Measurements from ENCODE around the gene SP1. TPM values are rescaled to one million over a fixed set of nuclear protein-coding genes. Genes with fewer than 3 reads are reported as not detected.

The SP1 gene
- total RNA-seq, result 23.5 TPM

DNA sequence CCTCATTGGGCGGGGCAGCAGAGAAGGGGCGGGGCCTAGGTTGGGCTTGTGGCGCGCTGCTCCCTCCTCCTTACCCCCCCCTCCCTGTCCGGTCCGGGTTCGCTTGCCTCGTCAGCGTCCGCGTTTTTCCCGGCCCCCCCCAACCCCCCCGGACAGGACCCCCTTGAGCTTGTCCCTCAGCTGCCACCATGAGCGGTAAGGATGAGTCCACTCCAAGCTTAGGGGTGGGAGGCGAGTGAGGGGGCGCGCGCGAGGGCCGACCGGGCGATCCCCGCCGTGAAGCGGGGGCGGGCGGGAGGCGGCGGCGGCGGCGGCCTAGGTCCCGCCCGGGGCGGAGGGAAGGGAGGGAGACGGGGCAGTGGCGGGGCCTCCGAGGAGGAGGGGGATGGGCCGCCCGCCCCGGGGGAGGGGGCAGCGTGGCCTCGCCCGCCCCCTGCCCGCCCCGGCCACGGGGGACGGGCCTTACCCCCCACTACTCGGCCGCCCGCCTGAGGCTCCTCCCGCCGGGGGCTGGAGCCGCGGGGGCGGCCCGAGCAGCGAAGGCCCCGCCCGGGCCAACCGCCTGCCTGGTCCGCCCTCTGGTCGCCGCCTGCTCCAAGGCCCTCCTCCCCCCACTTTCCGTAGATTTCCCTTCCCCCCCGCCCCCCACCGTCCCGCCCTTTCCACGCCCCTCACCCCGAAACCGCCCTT is at the start of gene SP1:
TSS of gene SP1 (plus strand) at position 73 of the 690 bp plus-strand sequence. CDS start at position 189, 116 bp downstream.

GRCh38 chr12:53336181-53336681 is 43.7 kb upstream of the SP1 start, which contains the start of gene SP7:
Gene SP7, minus strand, starts transcription at chr12:53336354. Its CDS starts 708 bp downstream, at chr12:53335646.

GRCh38 chr12:53423597-53423996 is 43.6 kb downstream of the SP1 start, which contains the start of gene AMHR2:
Gene AMHR2, plus strand, starts transcription at chr12:53423855. Its CDS starts 80 bp downstream, at chr12:53423935.

DNA sequence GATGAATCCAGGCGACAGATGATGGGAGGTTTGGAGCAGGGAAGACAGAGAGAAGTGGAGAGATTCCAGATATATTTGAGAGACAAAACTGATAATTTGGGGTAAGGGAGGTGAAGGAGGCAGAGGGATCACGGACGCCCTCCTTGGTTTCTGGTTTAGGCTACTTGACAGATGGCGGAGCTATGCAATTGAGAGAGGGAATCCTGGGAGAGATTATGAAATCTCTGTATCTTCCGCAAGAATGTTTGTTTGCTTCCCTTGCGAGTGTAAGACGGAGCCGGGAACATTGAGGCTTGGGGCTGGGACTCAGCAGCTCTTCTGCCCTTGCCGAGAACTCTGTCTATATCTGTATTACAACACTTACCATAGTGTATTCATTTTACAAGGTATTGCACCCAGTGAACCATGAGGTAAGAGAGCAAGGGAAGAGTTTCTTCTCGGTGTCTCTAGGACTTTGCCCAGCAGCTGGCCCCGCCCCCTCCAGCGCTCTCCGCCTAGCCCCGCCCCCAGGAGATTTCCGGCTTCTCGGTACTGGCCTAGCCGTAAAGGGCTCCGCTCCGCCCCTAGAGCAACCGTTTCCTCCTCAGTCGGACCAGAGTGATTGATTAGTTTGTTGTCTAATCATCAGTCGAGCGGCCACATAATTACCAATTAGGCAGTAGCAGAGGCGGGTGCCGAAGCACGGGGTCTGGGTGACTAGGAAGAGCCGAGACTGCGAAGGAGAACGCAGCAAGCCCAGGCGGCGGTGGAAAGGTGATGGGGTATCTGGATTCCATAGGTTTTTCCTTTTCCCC is 61.3 kb downstream of the SP1 start, which contains the start of gene PRR13:
TSS of gene PRR13 (plus strand) at position 695 of the 794 bp plus-strand sequence. CDS start 981 bp downstream, outside the sequence.

GRCh38 chr12:53451661-53452158 is 71.7 kb downstream of the SP1 start, which contains the start of gene PCBP2:
Gene PCBP2, plus strand, starts transcription at chr12:53452102. Its CDS starts 2,699 bp downstream, at chr12:53454801.

Other genes starting within 250 kb of the SP1 start
- gene ZNF740, start 199.5 kb upstream of the SP1 start, total RNA-seq, result 23.2 TPM
- gene CSAD, start 199.3 kb upstream of the SP1 start, total RNA-seq, result 52.9 TPM
- not detected for gene ITGB7, start 172.9 kb upstream of the SP1 start, total RNA-seq
- 5.0 TPM for gene RARG, start 148.0 kb upstream of the SP1 start, total RNA-seq
- 2.8 TPM for gene ESPL1, start 111.9 kb upstream of the SP1 start, total RNA-seq
- gene PFDN5, start 84.6 kb upstream of the SP1 start, total RNA-seq, result 432 TPM
- 46.3 TPM for gene MYG1, start 80.5 kb upstream of the SP1 start, total RNA-seq
- gene AAAS, start 58.6 kb upstream of the SP1 start, total RNA-seq, result 38.8 TPM
- 0.31 TPM for gene SP7, start 43.8 kb upstream of the SP1 start, total RNA-seq
- not detected for gene AMHR2, start 43.7 kb downstream of the SP1 start, total RNA-seq
- 6.6 TPM for gene PRR13, start 61.6 kb downstream of the SP1 start, total RNA-seq
- 324 TPM for gene PCBP2, start 71.9 kb downstream of the SP1 start, total RNA-seq
- 61.0 TPM for gene MAP3K12, start 119.3 kb downstream of the SP1 start, total RNA-seq
- gene TARBP2, start 121.1 kb downstream of the SP1 start, total RNA-seq, result 41.3 TPM
- not detected for gene NPFF, start 127.3 kb downstream of the SP1 start, total RNA-seq
- 26.0 TPM for gene ATF7, start 246.2 kb downstream of the SP1 start, total RNA-seq

Measured in parietal lobe (tissue), 1 donor.